NCI-H1694 treated with DMSO at 0.1 percent for 48 hours (cell line): Measurements from ENCODE around the gene BRICD5.

Experiments
- DNase-seq: peaks from one replicate; lab custom pipeline; 2025; lab: John Stamatoyannopoulos, UW

The BRICD5 gene

GRCh38 chr16:2199095-2199494 lies 11.6 kb downstream of the BRICD5 start:
- DNase-seq, result no peak

DNA sequence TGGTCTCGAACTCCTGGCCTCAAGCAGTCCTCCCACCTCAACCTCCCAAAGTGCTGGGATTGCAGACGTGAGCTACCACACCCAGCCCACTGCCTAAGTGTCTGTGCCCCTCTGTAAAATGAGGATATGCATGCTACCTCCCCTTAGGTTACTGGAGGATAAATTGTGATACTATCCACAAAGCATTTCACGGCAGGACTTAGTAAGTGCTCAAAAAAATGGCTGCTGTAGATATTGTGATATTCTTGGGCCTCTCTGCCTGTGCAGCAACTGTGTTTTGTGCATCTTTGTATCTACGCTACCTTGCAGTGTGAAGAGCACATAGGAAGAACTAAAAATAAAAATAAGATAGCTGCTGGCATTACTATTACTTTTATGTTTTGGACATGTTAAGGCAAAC lies 12.4 kb downstream of the BRICD5 start:
- DNase-seq, result no peak

DNA sequence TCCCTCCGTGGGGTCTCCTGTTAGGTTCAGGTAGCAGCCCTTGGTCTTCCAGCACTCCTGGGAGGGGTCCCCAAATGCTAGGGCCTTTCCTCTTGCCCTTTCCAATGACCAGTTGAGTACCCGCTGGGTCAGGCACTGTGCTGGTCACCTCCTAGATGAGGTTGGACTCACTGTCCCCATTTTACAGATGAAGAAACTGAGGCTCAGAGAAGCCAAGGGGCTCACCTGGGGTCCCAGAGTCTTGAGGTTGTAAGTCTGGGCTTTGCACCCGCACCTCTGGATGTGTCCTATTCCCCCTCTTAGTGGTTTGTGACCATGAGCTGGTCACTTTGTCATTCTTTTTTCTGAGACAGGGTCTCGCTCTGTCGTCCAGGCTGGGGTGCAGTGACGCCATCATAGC lies 12.9 kb downstream of the BRICD5 start:
- DNase-seq, result no peak

DNA sequence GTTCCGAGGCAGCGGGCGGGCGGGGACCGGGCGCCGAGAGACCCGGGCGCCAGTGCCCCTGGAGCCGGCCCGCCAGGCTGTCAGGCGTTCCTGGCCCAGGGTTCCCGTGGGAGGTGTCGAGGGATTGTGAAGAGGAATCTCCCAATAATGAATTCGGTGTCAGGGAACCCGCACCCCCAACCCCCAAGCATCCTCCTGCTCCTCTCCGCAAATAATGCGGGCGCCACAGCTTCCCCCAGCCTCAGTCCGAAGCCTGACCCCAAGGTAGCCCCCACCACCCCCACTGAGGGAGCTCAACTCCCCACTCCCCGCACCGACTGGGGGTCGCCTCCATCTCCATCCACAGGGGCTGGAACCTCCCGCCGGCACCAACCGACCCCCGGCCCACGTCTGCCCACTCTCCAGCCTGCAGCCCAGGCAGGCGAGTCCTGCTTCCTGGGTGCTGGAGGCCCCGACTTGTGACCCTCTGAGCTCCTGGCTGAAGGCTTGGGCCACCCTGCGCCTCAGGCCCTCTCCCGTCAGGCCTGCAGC lies 13.6 kb downstream of the BRICD5 start:
- DNase-seq, result no peak

- DNase-seq, result no peak
Observed at GRCh38 chr16:2196162-2196980, 14.3 kb downstream of the BRICD5 start, which contains the start of gene CASKIN1. Gene CASKIN1, minus strand, starts transcription at chr16:2196605. Its CDS starts 173 bp downstream, at chr16:2196432.

DNA sequence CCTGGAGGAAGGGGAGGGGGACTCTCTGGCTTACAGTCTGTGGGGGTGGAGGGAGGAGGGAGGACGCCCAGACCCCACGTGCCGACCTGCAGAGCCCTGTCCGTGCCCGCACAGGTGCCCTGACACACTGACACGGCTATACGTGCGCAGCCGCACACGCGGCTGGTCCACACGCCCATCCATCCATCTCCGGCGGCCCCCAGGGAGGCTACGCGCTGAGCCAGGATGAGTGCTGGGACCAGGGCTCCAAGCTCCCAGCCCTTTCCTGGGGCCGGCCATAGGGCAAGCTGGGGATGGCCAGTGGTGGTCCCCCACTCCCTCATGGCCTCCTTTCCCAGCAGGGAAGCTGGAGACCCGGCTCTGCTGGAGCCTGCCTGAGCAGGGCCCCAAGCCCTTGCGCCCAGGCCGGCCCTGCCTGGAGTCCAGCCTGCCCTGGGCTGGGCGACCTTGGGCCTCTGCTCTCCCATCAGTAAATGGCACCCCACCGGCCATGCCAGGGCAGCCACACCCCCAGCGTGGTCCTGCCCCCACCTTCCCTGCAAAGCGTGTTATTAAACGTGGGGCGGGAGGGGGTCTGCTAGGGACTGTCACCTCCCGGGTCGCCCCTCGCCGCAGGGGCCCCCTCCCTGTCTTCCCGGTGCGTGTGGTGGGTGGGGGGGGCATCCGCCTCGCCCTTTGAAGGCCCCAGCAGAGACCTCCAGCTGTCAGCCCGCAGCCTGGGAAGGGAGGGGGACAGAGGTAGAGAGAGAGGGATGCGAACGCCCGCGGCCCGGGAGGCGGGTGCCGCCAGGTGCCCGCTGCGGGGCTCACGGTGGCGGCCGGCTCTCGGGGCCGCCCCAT lies 15.1 kb downstream of the BRICD5 start:
- no peak for DNase-seq

DNA sequence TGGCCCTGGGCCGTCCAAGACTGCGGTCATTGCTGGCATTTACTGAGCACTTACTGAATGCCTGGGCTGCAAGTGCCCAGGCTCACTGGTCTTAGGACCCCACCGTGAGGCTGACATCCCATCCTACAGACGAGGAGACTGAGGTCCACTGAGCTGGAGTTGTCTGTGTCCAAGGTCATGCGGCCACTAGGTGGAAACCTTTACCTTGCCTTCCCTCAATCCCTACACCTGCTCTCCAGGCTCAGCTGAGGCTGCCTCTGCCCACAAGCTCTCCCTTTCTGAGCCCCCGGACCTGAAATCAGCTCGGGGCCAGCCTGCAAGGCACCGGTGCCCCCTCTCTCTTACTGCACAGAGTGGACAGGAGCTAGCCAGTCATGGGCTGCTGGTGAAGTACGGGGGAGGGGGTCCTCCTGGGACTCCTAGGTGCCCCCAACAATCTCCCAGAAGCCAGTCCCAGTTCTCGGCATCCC lies 15.8 kb downstream of the BRICD5 start:
- peak; percentile 16 for DNase-seq

- DNase-seq, result no peak
Observed at GRCh38 chr16:2194166-2194834, 16.4 kb downstream of the BRICD5 start.

DNA sequence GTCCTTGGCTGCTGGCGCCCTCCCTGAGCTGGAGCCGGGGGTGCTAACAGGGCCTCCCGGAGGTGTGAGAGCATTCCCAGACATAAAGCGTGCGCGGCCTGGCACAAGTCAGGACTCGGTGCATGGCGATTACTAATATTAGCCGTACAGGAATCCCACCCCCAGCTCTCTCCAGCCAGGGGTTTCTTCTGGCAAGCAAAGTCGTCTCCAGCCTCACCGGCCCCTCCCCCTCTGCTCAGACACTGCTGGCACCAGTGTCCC lies 19.3 kb downstream of the BRICD5 start:
- no peak for DNase-seq

- DNase-seq, result no peak
Observed at GRCh38 chr16:2190659-2191445, 19.8 kb downstream of the BRICD5 start.

DNA sequence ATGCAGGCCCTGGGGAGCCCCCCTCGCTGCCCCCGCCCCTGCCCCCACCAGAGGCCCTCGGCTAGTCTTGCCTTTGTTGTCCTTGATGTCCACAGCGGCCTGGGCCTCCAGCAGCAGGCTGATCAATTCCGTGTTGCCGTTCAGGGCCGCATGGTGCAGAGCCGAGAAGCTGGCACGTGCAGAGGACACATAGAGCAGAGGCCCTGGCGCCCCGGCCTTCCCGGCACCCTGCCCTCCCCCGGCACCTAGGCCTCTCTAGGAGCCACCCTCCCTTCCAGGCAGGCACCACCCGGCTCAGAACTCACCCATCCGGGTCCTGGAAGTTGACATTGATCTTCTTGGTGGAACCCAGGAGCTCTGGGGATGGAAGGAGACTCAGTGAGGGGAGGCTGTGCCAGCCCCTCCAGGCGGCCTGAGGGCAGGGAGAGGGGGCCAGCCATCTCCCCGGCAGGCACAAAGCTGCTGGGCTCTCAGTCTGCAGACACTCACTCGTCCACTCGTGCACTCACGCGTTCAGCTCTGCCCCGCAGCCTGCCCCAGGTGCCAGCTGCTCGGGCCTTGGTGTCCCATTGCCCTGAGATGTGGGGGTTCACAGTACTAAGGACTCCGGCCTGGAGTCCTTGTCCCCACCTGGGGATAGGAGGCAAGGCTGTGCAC lies 20.5 kb downstream of the BRICD5 start:
- DNase-seq, result no peak

DNA sequence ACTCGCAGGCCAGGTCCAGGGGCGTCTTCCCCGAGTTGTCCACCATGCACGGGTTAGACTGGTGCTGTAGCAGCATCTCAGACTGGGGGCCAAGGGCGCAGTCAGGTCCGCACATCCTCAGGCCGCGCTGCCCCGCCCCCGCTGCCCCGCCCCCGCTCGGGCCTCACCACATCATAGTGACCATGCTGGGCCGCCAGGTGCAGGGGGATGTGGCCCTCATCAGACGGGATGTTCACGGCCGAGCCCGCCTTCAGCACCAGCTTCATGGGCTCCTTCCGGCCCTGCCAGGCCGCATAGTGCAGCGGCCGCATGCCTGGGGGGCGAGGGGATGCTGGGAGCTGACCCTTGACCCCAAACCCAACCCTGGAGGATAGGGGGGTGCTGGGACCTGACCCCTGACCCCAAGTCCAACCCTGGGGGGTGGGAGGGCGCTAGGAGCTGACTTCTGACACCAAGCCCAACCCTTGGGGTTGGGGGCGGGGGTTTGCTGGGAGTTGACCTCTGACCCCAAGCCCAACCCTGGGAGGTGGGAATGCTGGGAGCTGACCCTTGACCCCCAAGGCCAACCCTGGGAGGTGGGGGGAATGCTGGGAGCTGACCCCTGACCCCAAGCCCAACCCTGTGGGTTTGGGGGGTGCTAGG lies 21.3 kb downstream of the BRICD5 start:
- DNase-seq, result no peak

GRCh38 chr16:2188395-2188794 lies 22.3 kb downstream of the BRICD5 start:
- DNase-seq, result no peak

GRCh38 chr16:2187212-2187611 lies 23.5 kb downstream of the BRICD5 start:
- no peak for DNase-seq

- DNase-seq, result no peak
Observed at GRCh38 chr16:2186505-2186904, 24.2 kb downstream of the BRICD5 start.

- DNase-seq, result no peak
Observed at GRCh38 chr16:2186064-2186463, 24.6 kb downstream of the BRICD5 start.

DNA sequence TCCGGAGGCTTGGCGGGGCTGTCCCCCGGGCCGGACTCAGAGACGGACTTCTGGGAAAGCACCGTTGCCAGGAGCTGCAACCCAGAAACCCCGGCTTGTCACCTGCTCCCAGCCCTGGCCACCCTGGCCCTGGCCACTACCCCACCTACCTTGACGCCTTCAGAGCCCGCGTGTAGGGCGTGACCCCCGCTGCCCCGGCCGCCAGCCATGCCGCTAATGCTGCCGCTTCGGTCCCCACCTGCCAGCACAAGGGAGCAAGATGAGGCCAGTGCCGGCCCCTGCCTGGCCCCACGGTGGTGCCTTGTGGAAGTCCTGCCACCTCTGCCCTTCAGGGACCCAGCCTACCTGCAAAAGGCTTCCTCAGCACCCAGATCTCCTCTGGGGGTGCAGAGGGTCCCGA lies 25.7 kb downstream of the BRICD5 start:
- no peak for DNase-seq

DNA sequence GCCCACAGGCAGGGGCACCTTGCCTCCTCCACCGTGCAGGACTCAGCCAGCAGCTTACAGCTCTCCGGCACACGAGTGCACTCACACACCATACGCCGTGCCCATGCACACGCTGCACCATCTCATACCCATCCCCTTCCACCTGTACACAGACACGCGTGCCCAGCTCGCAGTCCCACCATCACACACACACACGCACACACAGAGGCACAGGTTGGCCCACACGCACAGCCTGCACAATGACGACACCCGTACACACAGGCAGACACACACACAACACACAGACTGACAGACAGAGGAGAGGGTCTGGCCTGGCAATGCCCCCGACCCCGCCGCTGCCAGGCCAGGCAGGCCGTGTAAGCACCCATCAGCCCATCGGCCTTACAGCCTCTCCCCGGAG lies 26.3 kb downstream of the BRICD5 start:
- DNase-seq, result no peak

DNA sequence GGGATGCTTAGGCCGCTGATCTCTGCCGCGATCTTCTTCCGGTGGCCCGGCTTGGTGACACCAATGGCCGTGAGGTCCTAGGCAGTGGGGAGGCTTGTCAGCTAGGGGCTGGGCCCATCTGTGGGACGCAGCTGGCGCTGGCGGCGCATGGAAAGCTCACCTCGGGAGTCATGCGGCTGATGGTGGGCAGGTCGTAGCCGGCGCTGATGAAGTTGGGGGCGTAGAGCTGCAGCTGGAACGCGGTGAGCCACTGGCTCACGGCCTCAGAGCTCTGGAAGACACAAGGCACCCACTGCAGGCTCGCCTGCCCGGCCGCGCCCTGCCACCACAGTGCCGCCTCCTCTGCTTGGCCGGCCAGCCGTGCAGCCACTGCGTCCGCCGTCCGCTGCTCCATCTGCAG lies 27.0 kb downstream of the BRICD5 start:
- no peak for DNase-seq

GRCh38 chr16:2181952-2182351 lies 28.7 kb downstream of the BRICD5 start:
- DNase-seq, result no peak
